GM21619 (cell line): ENCODE results near the gene PNPLA2.

Experiments used
- ATAC-seq: cut with Tn5 transposase; IDR thresholded peaks from one replicate; pipeline ENCODE4 v1.9.1; 2021; ENCODE audit not compliant: unreplicated experiment

PNPLA2 gene, protein sequence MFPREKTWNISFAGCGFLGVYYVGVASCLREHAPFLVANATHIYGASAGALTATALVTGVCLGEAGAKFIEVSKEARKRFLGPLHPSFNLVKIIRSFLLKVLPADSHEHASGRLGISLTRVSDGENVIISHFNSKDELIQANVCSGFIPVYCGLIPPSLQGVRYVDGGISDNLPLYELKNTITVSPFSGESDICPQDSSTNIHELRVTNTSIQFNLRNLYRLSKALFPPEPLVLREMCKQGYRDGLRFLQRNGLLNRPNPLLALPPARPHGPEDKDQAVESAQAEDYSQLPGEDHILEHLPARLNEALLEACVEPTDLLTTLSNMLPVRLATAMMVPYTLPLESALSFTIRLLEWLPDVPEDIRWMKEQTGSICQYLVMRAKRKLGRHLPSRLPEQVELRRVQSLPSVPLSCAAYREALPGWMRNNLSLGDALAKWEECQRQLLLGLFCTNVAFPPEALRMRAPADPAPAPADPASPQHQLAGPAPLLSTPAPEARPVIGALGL

DNA sequence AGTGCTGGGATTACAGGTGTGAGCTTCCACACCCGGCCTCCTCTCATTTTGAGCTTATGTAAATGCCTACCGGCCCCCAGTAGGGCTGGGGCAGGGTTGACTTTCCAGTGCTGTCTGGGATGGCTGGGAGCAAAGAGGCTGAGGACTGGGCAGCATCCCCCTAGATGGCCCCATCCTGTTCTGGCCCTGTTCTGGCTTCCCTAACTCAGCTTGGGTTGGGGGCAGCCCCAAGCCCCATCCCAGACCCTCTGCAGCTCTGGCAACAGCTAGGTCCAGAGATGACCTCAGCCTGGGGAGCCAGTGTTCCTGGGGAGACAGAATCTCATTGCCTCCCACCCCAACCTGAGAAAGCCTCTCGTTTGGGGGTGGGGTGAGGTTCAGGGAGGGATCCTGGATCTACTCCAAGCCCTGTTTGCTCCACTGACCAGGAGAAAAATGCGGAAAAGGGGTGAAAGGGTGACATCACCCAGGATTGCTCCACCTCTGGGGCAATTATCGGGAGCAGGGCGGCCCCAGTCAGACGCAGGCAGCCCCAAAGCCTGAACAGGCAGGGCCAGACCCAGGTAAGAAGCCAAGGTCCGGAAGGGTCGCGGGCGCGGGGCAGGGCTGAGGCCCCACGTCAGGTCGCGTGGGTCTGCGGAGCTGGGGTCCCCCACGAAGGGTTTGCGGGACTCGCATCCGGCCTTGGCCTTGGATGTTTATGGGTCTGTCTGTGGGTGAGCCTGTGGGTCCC, at the start of gene PNPLA2:
Gene PNPLA2 (plus strand): TSS at position 519 of the 733 bp plus-strand sequence. CDS start 805 bp downstream, outside the sequence.
- ATAC-seq, result no peak

DNA sequence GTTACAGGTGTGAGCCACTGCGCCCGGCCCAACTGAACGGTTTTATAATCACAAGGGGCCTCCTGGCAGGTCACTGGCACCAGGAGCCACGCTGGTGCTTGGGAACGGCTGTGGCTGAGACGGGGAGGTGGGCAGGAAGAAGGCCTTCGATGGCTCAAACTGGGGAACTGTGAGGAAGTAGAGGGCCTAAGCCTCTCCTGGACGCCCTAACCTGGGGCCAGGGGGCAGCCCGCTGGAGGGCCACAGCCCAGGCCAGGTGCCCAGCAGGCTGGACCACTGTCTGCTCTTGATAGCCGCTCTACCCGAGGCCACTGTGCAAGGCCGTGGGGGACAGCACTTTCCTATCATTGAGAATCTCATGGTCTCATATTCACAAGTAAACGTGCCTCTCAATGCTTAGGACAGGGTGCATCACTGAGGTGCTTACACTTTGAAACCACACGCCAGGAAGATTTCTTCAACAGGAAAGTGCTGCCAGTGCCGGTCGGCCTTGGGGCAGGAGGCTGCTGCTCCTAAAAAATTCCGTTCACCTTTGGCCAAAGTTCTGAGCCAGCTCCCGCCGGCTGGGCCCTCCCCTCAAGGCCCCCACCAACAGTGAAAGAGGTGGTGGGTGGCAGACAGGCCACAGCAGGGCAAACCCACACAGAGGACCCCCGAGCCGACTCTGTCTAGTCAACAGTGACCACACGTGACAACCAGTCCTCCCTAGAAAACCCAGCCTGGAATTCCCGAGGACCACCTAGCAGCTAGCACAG, 48.6 kb upstream of the PNPLA2 start:
- no peak for ATAC-seq

DNA sequence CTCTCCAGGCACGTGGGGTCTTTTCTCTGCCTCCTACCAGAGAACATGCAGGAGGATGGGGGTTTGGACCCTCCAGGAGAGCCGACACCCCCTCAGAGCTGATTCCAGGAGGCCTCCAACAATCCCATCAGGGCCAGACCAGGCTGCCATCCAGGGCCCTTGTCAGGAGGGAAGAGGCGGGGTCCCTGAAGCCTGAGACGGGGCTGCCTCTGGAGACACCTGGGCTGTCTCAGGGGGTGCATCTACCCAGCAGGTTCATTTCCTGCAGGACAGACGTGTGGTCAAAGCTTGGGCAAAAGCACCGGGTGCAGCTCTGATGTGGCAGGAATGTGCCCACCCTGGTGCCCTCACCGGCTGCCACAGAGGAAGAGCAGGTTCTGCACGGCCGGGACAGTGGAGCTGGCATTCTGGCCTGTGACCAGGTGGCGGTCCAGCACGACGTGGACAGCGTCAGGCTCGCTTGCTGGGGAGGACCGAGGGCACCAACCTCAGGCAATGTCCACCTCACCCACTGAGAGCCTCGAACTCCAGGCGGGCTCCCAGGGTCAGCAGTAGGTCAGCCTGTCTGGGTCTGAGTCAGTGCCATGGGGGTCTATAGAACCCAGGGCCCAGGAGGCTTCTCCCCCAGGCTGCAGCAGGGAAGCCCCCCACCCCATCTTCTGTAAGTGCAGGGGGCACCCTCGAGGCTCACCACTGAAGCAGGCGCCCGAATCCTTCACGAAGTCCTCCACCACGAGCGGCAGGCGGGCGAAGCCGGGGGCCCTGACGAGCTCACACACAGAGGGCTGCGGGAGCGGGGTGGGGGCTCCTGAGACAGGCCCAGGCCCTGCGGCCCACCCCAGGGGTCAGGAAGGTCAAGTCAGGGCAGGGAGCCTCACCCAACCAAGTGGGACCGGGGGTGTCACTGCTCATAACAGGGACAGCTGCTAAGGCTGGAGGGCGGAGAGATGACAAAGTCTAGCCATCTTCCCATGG, 47.8 kb upstream of the PNPLA2 start:
- ATAC-seq, result no peak

DNA sequence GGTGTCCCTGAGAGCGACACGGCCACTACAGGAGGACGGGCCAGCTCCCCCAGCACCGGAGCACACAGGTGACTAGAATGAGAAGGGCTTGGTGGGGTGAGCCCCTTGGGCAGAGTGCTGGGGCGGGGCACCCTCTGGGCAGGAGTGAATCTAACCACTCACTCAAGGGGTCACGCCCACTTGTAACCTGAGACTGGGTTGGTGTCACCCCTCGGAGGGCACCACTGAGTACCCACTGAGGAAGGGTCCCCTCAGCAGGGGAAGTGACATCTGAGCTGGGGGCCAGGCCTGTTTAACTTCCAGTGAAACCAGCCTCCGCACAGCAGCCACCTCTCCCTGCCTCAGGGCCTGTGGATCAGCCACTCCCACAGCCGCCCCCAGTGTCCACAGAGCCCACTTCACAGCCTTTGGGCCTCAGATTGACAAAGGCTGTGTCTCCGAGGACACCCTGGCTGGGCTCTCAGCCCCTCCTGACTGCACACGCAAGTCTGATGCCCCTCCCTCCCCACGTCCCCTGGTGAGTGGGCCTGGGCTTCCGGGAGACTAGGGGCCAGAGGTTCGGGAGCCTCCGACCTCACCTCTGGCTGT, 47.0 kb upstream of the PNPLA2 start:
- ATAC-seq, result no peak

DNA sequence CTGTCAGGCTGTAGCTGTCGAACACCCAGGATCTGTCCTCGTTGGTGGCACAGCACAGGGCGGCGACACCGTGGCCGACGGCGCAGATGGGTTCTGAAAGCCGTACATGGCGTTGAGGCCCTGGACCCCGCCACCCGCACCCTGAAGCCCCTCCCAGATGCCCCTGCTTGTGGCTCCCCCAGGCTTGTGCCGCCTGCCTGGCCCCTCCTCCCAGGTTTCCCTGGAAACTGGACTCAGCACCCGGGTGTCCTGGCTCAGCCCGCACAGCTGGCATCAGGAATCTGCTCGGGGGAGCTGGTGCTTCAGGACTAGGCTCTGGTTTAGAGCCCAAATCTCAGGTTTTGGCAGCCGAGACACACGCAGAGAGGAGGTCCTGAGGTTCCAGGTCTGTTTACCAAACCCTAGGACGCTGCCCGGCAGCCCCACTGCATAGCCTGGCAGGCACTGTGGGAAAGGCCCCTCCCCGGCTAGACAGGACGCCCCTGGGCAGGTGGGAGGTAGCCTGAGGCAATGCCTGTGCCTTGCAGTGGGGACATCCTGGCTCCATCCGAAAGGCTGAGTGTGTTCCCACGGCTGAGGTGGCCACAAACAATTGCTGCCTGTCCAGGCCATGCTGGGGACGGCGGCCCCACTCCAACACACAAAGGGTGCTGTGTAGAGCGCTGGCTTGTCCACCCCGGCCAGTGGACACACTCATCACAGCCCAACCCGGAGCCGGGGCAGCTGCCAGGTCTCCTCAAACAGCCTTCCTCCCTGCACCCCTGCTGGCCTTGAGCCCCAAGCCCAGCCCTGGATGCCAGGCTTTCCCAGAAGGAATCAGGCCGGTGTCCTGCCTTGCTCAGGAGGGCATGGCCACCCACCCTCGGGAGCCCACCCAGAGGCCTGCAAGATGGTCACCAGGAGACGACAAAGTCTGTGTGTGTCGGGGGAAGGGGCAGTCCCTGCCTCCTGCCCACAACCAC, 46.0 kb upstream of the PNPLA2 start:
- ATAC-seq, result no peak

DNA sequence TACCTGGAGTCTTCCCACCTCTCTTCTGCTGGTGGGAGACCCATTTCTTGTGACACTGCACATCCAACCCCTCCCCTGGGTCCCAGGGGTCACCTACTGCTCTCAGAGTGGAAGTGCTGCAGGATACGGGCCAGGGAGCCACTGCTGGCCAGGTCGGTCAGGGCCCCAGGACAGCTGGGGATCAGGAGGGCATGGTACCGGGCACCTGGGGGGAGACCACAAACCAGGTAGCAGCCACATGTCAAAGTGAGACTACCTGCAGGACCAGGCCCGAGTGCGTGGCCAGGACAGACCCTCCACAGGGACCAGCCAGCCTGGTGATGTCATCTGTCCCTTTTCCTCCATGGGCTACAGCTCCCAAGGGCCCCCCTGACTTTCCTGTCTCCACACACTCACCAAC, 45.3 kb upstream of the PNPLA2 start:
- no peak for ATAC-seq

DNA sequence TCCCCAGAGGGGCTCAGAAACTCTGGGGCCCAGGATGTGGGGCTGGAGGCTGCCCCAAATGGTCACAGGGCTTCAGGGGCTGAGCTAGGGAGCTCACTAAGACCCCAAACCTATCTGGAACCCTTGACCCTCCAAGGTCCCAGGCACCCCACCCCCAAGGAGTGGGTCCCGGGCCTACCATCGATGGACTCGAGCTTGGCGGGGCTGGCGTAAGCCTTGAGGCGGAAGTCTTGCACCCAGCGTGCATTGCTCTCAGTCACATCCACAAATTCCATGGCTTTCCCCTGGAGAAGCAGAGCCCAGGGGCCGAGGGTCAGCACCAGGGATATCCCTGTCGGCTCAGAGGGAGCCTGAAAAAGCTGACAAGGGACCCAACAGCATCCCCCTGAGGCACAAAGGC, 44.9 kb upstream of the PNPLA2 start:
- ATAC-seq, result no peak

DNA sequence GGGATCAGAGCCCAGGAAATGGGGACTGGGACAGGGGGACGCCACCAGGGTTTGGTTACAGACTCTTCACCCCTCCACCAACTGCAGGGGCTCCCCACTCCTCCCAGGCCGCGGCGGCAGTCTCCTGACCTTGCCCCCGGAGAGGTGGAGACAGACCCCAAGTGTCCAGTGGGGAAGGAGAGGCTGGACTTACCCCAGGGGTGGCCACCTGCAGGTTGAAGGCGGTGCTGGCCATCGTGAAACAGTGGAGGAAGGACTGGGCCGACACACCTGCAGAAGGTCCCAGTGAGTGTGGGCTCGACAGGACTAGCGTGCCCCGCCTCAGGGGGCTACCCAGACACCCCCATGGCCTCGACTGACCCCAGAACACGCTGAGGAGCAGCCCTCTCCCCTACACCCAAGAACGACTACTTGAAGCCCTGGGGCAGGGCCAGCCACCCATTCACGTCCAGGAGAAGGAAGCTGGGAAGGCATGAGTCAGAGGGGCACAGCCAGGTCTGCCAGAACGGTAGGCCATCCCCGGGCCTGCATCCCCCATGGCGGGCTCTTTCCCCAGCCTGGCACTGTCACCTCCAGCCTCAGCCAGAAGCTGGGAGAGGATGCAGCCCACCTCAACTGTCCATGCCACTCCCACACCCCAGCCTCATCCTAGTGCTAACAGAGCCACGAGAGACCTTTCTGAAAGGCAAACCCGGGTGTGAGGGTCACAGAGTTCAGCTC, 43.7 kb upstream of the PNPLA2 start:
- no peak for ATAC-seq

DNA sequence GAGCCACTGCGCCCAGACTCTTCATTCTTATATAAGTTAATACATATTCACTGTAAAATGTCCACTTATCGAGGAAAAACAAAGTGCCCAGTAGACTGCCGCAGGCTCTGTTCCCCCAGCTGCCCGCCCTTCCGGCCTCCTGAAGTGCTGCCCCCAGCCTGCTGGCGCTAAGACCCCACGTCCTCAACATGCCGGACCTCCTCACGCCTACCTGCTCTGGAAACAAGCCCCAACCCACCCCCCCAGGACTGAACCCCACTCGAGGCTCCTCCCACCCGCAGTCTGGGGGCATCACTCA, 42.5 kb upstream of the PNPLA2 start:
- ATAC-seq, result no peak

DNA sequence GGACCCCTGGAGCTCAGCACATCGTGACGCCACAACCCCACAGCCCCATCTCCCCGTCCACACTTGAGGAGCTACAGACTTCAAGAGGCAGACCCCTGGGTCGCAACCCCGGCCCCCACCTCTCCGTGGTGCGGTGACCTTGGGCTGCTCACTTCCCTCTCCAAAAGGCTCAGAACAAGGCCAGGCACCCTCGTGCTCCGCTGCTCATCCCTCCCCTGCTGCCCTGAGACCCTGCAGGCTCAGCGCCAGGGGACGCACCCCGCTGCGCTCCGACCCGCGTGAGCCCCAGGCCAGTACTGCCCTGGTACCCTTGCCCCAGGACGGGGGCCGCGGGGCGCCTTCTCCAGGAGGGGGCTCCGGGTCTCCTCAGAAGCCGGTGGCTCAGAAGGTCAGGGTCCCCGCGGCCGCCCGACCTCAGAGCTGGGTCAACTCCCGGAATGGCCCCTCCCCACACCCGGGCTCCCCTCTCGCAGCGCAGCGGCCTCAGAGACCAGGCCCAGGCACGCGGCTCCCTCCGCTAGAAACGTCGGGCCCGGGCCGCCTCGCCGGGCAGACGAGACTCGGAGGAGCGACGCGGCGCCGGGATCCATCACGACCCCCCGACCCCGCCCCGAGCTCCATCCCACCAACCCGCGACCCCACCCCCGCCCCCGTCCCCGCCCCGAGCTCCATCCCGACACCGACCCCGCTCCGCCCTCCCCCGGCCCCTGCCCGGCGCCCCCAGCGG, 42.0 kb upstream of the PNPLA2 start:
- peak; percentile 30 for ATAC-seq

DNA sequence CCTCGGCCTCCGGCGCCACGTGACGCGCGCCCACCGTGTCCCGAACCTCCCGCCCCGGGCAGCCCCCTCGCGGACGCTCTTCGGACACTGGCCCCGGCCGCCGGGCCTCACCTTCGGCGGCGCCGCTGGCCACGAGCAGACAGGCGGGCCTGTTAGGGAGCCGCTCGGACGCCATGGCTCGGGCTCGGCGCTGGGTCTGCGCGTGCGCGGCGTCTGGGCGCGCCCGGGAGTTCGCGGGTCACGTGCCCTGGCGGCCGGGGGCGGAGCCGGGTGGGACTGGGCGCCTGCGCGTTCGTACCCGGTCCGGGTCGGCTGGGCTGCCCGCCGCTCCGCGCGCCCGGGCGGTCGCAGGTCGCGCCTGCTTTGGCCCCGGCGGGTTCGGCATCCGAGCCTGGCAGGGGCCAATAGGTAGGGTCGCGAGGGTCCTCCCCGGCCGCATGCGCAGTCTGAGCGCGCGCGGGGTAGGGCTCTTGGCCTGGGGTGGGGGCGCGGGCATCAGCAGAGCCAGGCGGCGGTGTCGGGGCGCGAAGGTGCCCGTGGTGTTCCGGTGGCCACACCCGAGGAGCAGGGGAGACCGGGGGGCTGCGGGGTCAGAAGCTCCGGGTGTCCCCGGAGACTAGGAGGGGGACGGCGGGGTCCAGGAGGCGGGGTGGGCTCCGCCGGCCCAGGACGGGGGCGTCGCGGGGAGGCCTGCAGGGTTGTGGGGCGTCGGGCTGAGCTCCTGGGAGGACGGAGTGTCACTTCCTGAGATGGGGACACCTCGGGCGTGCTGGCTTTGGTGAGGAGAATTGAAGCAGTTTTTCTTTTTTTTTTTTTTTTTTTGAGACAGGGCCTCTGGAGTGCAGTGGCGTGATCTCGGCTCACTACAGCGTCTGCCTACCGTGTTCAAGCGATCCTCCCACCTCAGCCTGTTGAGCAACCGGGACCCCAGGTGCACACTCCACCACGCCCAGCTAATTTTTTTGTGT, 41.1 kb upstream of the PNPLA2 start, which contains the start of gene GATD1:
Gene GATD1 (minus strand): TSS at position 200 of the 968 bp plus-strand sequence. CDS start 25 bp downstream, at position 175.
- peak; percentile 66 for ATAC-seq

DNA sequence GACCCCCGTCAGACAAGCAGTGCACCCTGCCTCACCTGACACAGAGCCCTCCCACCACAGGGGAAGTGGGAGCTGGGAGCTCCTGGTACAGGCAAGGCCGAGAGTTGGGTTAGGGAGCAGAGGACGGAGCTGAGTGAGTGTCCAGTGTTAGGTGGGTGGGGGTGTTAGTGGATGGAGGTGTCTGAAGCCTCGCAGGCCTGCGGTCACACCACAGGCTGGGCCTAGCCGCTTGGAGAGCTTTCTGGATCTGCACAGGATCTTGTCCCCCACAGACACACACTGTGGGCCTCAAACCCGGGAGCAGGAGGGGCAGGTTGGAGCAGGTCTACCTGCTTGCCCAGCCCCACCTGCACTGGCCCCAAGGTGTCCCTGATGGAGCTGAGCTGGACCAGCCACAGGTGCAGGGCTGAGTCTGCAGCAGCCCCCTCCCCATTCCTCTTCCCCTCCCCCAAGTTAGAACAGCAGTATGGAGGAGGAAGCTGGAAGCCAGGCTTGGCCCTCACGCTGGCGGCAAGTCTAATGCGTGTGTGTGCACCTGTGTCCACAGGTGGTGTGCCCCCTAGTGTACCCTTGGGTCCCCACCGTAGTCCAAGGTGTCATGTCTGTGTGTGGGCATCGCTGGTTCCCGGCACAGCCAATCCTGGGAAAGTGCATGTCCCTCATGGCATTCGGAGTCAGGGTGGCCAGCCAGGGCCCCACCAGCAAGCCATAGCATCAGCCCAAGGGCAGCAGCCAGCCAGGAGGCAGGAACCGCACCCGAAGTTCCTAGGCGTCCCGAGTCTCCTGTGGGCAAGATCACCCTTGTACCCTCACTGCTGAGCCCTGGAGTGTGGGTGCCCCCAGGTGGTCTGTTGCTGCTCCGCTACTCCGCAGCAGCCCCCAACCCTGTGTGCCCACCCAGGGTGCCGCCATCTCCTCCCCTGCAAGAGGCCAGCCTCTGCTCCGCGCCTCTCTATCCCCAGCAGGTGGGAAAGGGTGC, 39.4 kb upstream of the PNPLA2 start:
- ATAC-seq, result no peak

DNA sequence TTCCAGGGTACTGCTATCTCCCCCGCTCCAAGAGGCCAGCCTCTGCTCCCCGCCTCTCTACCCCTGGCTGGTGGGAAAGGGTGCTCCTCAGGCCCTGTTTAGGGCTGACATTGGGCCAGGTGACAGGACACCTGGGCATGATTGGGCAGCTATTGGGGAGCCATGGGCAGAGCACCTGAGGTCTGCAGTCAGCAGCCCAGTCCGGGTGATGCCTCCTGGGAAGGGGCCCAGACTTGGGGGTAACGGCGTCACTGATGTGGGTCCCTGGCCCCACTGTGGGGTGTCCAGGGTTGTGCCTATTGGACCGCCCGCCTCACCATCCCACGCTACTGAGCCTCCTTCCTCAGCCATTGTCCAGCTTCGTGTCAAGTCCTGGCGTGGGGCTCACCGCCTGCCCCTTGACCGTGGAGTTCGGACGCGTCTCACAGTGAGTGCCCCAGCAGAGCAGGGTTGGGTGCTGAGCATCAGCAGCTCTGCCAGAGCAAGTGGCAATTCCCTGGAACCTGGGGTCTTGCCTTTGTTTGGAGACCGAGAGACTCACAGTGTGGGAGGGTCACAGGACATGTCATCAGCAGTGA, 38.7 kb upstream of the PNPLA2 start:
- ATAC-seq, result no peak

DNA sequence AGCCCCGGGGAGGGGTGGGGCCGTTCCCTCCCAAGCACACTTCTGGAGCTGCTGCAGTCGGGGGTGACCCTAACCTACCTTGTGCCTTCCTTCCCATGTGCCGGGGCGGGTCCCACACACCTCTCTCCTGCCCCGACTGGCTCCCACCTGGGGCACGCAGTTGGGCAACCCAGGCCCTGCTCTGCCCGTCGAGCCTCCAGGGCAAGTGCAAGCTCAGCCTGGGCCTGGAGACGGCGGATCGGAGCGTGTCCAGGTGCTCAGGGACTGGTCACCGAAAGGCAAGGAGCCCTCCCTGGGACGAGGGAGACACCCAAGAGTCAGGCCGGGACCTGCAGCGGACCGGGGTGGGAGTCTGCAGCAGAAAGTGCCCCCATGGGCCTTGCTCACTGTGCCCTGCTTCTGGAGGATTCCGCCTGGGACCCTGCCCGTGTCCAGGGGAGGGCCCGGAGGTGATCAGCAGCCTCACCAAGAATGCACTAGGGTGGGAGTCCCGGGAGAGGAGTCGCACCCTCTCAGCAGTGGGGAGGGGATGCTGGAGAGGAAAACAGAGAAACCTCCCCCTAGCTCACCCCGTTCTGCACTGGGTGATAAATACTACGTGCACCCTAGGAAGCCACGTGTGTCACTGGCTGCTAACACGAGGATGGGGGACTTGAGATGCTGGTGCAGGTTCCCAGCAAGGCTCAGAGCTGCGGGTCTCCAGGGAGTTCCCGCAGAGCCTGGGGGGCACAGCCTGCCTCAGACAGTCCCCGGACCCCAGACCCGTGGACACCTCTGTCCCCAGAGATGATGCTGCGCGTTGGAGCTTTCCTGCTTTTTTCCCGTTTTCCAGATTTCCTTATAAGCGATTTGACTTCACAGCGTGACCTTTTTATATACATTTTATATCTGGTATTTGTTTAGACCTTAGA, 36.2 kb upstream of the PNPLA2 start:
- ATAC-seq, result no peak
